ENCODE results near the gene DOCK7. TPM values are rescaled to one million over a fixed set of nuclear protein-coding genes. Genes with fewer than 3 reads are reported as not detected.

DOCK7 gene
- total RNA-seq, 2 experiments from 2014 or later: 11.9 to 13.7 TPM

DNA sequence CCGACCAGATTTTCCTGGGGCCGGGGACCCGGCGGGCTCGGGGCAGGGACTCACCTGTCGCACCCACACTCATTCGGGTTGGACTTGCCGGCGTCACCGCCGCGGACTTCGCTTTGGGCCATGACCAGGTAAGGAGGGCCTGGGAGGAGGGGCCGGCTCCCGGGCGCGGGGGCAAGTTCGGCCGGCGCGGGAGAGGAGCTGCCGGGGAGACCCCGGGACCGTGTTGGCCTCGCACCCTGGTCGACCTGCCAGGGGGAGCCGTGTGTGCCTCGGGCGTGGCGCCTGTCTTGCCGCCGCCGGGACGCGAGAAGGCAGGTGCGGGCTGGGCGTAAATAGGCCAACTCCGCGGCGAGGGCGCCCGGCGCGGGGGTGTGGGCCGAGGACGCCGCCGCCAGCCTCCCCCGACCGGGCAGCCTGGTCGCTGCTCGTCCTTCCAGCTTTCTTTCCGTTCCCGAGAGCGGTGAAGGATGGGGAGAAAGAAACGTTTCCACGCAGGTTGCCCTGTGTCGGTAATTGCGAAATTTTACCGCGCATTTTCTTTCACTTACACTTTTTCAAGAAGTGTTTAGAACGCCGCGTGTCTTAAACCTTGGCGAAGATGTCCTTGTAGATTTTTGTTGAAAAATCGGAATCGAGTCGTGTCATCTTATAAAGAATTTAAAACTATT, 250.8 kb downstream of the DOCK7 start:
- intact Hi-C loops (cut with DNase I, micrococcal nuclease): loop anchor here (2.0 to 10.0 kb wide), 9 partner anchors 250 to 1383 kb away; partner anchors contain the start of genes ALG6 (in 1 of the 2), DOCK7 (in 1 of the 2), EFCAB7 (in 1 of the 2) and FOXD3 (in 1 of the 2)
- Mint-ChIP-seq H3K4me1 (peaks cover 32% of the 10 kb centered on the region), H3K9me3 (ENCODE audit: low read depth) (peaks cover 2% of the 10 kb centered on the region), H3K4me3 (peak overlapping the region; percentile 89), H3K27me3 (no peaks in the 10 kb centered on the region), H3K27ac (peak overlapping the region; percentile 98), H3K36me3 (ENCODE audit: low read depth) (peaks cover 37% of the 10 kb centered on the region)
- ATAC-seq (no peak), DNase-seq (peak; percentile 56)
- CTCF ChIA-PET: no interaction called here
- POLR2A ChIA-PET: interaction anchor here (0.6 to 0.7 kb wide), 2 partner anchors 10 to 12 kb away, joined by 3 read pairs; no protein-coding TSS in a partner anchor

DNA sequence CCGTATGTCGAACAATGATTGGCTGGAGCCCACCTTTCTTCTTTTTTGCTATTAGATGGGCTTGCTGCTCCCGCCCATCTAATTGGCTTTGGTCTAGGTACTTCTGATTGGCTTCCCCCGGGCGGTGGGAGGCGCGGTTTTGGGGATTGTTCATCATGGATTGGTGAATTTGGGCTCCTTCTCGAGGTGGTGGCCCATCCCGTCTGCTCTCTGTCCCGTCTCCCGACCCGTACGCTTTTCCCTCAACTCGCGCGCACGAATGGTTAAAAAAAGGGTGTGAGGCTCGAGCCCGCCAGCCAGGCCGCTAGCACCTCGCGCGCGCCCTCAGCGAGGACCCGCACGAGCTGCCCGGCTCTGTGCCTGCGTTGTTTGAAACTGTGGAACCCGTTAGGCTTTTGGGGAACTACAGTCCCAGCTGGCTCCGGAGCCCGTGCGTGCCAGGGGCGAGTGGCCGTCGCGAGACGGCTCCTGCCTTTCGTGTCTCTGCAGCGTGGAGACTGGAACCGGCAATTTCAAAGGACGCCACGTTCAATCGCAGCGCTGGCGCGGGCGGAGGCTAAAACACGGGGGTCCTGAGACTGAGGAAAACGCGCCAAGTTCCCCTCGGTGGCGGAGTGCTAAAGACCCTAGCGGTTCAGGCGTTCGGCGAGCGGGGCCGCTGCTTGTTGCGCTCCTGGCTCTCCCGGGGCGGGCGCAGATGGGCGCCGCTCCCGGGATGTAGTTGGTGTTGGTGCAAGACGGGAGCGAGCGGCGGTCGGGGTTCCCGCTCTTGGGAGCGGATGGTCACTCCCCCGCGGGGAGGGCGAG, 251.5 kb downstream of the DOCK7 start, which contains the start of gene USP1:
Gene USP1, plus strand, starts transcription at position 584 of the 807 bp plus-strand sequence. CDS start 2,819 bp downstream, outside the sequence.
- DNase-seq (peak; percentile 99), ATAC-seq (peak; percentile 92)
- CTCF ChIA-PET: interaction anchor here (0.9 kb wide), 1 partner anchor 10 kb away, joined by 3 read pairs; no protein-coding TSS in a partner anchor
- H3K36me3 Mint-ChIP-seq (ENCODE audit: low read depth): peaks cover 31% of the 10 kb centered on the region
- H3K27me3 Mint-ChIP-seq: no peaks in the 10 kb centered on the region
- peak within 1 kb of the TSS; percentile 89 for H3K4me3 Mint-ChIP-seq
- peak within 1 kb of the TSS; percentile 98 for H3K27ac Mint-ChIP-seq
- peaks cover 2% of the 10 kb centered on the region for H3K9me3 Mint-ChIP-seq (ENCODE audit: low read depth)
- POLR2A ChIA-PET: interaction anchor here (0.7 to 0.9 kb wide), 2 partner anchors 9 to 11 kb away, joined by 3 to 4 read pairs; no protein-coding TSS in a partner anchor
- intact Hi-C loops (cut with DNase I, micrococcal nuclease): loop anchor here (1.0 to 10.0 kb wide), 14 partner anchors 251 to 1382 kb away; partner anchors contain the start of genes ALG6 (in 2 of the 2), ATG4C (in 2 of the 2), DOCK7 (in 2 of the 2) and EFCAB7 (in 1 of the 2)
- peaks cover 29% of the 10 kb centered on the region for H3K4me1 Mint-ChIP-seq

DNA sequence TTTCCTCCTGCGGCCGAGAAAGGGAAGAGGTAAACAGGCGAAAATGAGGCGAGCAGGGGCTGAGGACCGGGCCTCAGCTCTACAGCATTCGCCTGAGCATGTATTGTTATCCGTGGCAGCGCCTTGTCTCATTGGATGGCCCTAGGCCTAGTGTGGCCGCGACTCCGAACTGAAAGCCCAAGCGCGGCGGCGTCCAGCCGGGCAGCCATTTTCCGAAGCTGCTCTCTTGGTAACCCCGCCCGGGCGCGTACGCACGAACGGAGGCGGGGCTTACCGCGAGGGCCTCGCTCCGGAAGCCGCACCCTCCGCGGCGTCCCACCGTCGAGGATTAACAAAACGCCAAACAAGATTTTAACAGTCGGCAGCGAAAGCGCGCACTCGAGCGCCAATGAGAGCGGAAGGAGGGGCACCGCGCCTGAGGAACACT, 252.1 kb downstream of the DOCK7 start:
- DNase-seq (peak; percentile 97), ATAC-seq (no peak)
- POLR2A ChIA-PET: interaction anchor here (0.7 to 1.1 kb wide), 3 partner anchors 10 to 12 kb away, joined by 3 to 4 read pairs (median 3); no protein-coding TSS in a partner anchor
- intact Hi-C loops (cut with DNase I, micrococcal nuclease): loop anchor here (1.0 to 10.0 kb wide), 14 partner anchors 251 to 1381 kb away; partner anchors contain the start of genes ALG6 (in 2 of the 2), ATG4C (in 2 of the 2), DOCK7 (in 2 of the 2) and EFCAB7 (in 1 of the 2)
- peak overlapping the region; percentile 98 for H3K27ac Mint-ChIP-seq
- CTCF ChIA-PET: interaction anchor here (0.9 to 1.2 kb wide), 2 partner anchors 9 to 11 kb away, joined by 3 read pairs; no protein-coding TSS in a partner anchor
- peaks cover 2% of the 10 kb centered on the region for H3K9me3 Mint-ChIP-seq (ENCODE audit: low read depth)
- peaks cover 25% of the 10 kb centered on the region for H3K36me3 Mint-ChIP-seq (ENCODE audit: low read depth)
- H3K27me3 Mint-ChIP-seq: no peaks in the 10 kb centered on the region
- peak overlapping the region; percentile 89 for H3K4me3 Mint-ChIP-seq
- H3K4me1 Mint-ChIP-seq: peaks cover 24% of the 10 kb centered on the region

- CTCF ChIA-PET: interaction anchor here (0.9 to 1.2 kb wide), 2 partner anchors 8 to 10 kb away, joined by 3 read pairs; no protein-coding TSS in a partner anchor
- DNase-seq: peak; percentile 12
- peak overlapping the region; percentile 89 for H3K4me3 Mint-ChIP-seq
- intact Hi-C loops (cut with DNase I, micrococcal nuclease): loop anchor here (1.0 to 10.0 kb wide), 14 partner anchors 252 to 1381 kb away; partner anchors contain the start of genes ALG6 (in 2 of the 2), ATG4C (in 2 of the 2), DOCK7 (in 2 of the 2) and EFCAB7 (in 1 of the 2)
- POLR2A ChIA-PET: interaction anchor here (0.7 to 1.1 kb wide), 3 partner anchors 10 to 12 kb away, joined by 3 to 4 read pairs (median 3); no protein-coding TSS in a partner anchor
- no peak for ATAC-seq
- no peaks in the 10 kb centered on the region for H3K27me3 Mint-ChIP-seq
- peaks cover 2% of the 10 kb centered on the region for H3K9me3 Mint-ChIP-seq (ENCODE audit: low read depth)
- H3K4me1 Mint-ChIP-seq: peaks cover 18% of the 10 kb centered on the region
- peak overlapping the region; percentile 98 for H3K27ac Mint-ChIP-seq
- H3K36me3 Mint-ChIP-seq (ENCODE audit: low read depth): peaks cover 19% of the 10 kb centered on the region
Observed at GRCh38 chr1:62435231-62436038, 252.8 kb downstream of the DOCK7 start.

DNA sequence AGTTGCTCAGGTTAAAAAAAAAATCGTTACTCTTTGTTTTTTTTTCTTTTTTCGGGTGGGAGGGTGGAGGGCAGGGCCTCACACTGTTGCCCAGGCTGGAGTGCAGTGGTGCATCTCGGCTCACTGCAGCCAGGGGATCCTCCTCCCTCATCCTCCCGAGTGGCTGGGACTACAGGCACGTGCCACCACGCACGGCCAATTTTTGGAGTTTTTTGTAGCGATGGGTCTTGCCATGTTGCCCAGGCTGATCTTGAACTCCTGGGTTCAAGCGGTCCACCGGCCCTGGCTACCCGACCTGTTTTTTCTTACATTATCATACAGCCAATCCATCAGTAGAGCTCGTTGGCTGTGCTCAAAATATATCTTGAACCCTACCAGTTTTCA, 253.6 kb downstream of the DOCK7 start:
- H3K27ac Mint-ChIP-seq: no peak overlapping the region
- CTCF ChIA-PET: no interaction called here
- POLR2A ChIA-PET: no interaction called here
- DNase-seq (no peak), ATAC-seq (no peak)
- H3K4me1 Mint-ChIP-seq: peaks cover 11% of the 10 kb centered on the region
- H3K9me3 Mint-ChIP-seq (ENCODE audit: low read depth): peaks cover 2% of the 10 kb centered on the region
- H3K36me3 Mint-ChIP-seq (ENCODE audit: low read depth): peaks cover 12% of the 10 kb centered on the region
- intact Hi-C loops (cut with DNase I, micrococcal nuclease): loop anchor here (5.0 to 10.0 kb wide), 8 partner anchors 253 to 1380 kb away; partner anchors contain the start of genes ALG6 (in 1 of the 2), DOCK7 (in 1 of the 2), FOXD3 (in 1 of the 2) and NFIA (in 1 of the 2)
- H3K27me3 Mint-ChIP-seq: no peaks in the 10 kb centered on the region
- peak overlapping the region; percentile 89 for H3K4me3 Mint-ChIP-seq

GRCh38 chr1:62433861-62434617, 254.1 kb downstream of the DOCK7 start:
- intact Hi-C loops (cut with DNase I, micrococcal nuclease): loop anchor here (10.0 kb wide), 2 partner anchors 1161 to 1379 kb away; partner anchors contain the start of gene PGM1 (in 1 of the 2)
- Mint-ChIP-seq H3K4me1 (peaks cover 10% of the 10 kb centered on the region), H3K9me3 (ENCODE audit: low read depth) (peaks cover 2% of the 10 kb centered on the region), H3K27me3 (no peaks in the 10 kb centered on the region), H3K36me3 (ENCODE audit: low read depth) (peaks cover 12% of the 10 kb centered on the region), H3K4me3 (no peak overlapping the region), H3K27ac (no peak overlapping the region)
- ATAC-seq (no peak), DNase-seq (no peak)
- ChIA-PET POLR2A (no interaction called here), CTCF (no interaction called here)

DNA sequence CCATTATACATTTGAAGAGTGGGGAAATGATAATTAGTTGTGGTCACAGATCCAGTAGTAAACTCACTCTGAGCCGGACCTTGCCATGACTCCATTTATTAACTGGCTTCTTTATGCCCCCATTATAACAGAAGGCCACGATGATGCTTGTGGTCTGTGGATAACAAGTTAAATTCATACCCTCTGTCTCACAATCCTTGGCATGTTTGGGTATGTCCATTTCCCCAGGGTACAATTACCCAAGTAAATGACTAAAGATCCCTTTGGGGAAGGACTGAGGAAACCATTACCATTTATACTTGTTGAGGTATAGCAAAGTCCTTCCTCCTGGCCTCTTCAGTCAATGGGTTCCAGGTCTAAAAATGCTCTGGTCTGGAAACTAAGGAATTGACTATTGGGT, 258.6 kb downstream of the DOCK7 start:
- no peak for DNase-seq
- POLR2A ChIA-PET: no interaction called here
- intact Hi-C loops (cut with DNase I, micrococcal nuclease): no loop called here
- Mint-ChIP-seq H3K4me3 (no peak overlapping the region), H3K27ac (no peak overlapping the region), H3K4me1 (peaks cover 2% of the 10 kb centered on the region), H3K36me3 (ENCODE audit: low read depth) (no peaks in the 10 kb centered on the region), H3K27me3 (no peaks in the 10 kb centered on the region), H3K9me3 (ENCODE audit: low read depth) (no peaks in the 10 kb centered on the region)
- no peak for ATAC-seq
- CTCF ChIA-PET: interaction anchor here (1.3 kb wide), 1 partner anchor 254 kb away, joined by 4 read pairs; no protein-coding TSS in a partner anchor

DNA sequence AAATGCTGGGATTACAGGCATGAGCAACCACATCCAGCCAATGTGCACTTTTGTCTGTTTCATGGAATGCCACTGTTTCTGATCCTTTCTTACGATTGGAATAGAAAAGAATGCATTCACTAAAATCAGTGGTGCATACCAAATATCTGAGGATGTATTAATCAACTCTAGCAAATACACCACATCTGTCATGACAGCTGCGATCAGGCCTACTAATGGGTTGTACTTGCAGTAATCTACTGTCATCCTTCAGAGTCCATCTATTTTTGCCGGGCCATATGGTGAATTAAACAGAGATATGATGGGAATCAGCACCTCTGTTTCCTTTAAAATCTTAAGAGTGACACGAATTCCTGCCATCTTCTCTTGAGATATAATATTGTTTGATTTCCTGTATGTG, 259.8 kb downstream of the DOCK7 start:
- ChIA-PET POLR2A (no interaction called here), CTCF (interaction anchor here (1.0 kb wide), 1 partner anchor 23 kb away, joined by 3 read pairs; no protein-coding TSS in a partner anchor)
- no peaks in the 10 kb centered on the region for H3K36me3 Mint-ChIP-seq (ENCODE audit: low read depth)
- H3K4me3 Mint-ChIP-seq: no peak overlapping the region
- H3K27me3 Mint-ChIP-seq: no peaks in the 10 kb centered on the region
- ATAC-seq (no peak), DNase-seq (no peak)
- intact Hi-C loops (cut with DNase I, micrococcal nuclease): no loop called here
- H3K9me3 Mint-ChIP-seq (ENCODE audit: low read depth): no peaks in the 10 kb centered on the region
- H3K4me1 Mint-ChIP-seq: no peaks in the 10 kb centered on the region
- H3K27ac Mint-ChIP-seq: no peak overlapping the region

- DNase-seq: no peak
- intact Hi-C loops (cut with DNase I, micrococcal nuclease): no loop called here
- CTCF ChIA-PET: interaction anchor here (1.0 kb wide), 1 partner anchor 9 kb away, joined by 3 read pairs; no protein-coding TSS in a partner anchor
- POLR2A ChIA-PET: no interaction called here
- no peaks in the 10 kb centered on the region for H3K27me3 Mint-ChIP-seq
- no peaks in the 10 kb centered on the region for H3K36me3 Mint-ChIP-seq (ENCODE audit: low read depth)
- ATAC-seq: no peak
- no peak overlapping the region for H3K27ac Mint-ChIP-seq
- H3K4me1 Mint-ChIP-seq: no peaks in the 10 kb centered on the region
- H3K9me3 Mint-ChIP-seq (ENCODE audit: low read depth): no peaks in the 10 kb centered on the region
- no peak overlapping the region for H3K4me3 Mint-ChIP-seq
Observed at GRCh38 chr1:62426794-62427193, 261.4 kb downstream of the DOCK7 start.

GRCh38 chr1:62426237-62426636, 261.9 kb downstream of the DOCK7 start:
- H3K4me3 Mint-ChIP-seq: no peak overlapping the region
- H3K9me3 Mint-ChIP-seq (ENCODE audit: low read depth): no peaks in the 10 kb centered on the region
- H3K27ac Mint-ChIP-seq: no peak overlapping the region
- no peaks in the 10 kb centered on the region for H3K36me3 Mint-ChIP-seq (ENCODE audit: low read depth)
- ChIA-PET POLR2A (no interaction called here), CTCF (no interaction called here)
- ATAC-seq (no peak), DNase-seq (no peak)
- intact Hi-C loops (cut with DNase I, micrococcal nuclease): no loop called here
- H3K27me3 Mint-ChIP-seq: no peaks in the 10 kb centered on the region
- H3K4me1 Mint-ChIP-seq: no peaks in the 10 kb centered on the region

Data from activated CD4-positive, alpha-beta T cell treated with anti-CD3 and anti-CD28 coated beads for 36 hours (primary cell).